Hepatocyte (in vitro differentiated cells): Measurements from ENCODE around the gene GRM3. TPM values are rescaled to one million over a fixed set of nuclear protein-coding genes. Genes with fewer than 3 reads are reported as not detected.

Experiments used
- DNase-seq: peaks from one replicate; pipeline ENCODE4 v3.0.0-alpha.2; 2016; ENCODE audit warnings: low spot score
- H2AFZ ChIP-seq: fragments of 200-600 bp; sonication (generic); 2 replicates; pipeline ENCODE4 v1.6.0; 2016; ENCODE audit warnings: antibody characterized with exemption, mild to moderate bottlenecking
- H3K27ac ChIP-seq: fragments of 200-600 bp; sonication (generic); 2 replicates; pipeline ENCODE4 v1.5.1; 2016; ENCODE audit warnings: mild to moderate bottlenecking
- H3K27me3 ChIP-seq: fragments of 200-600 bp; sonication (generic); 2 replicates; pipeline ENCODE4 v1.6.1; 2016
- H3K36me3 ChIP-seq: fragments of 200-600 bp; sonication (generic); replicated peaks from 2 replicates; pipeline ENCODE4 v1.5.1; 2016; ENCODE audit warnings: low read depth; ENCODE audit not compliant: insufficient read depth
- H3K4me1 ChIP-seq: fragments of 200-600 bp; sonication (generic); 2 replicates; pipeline ENCODE4 v1.5.1; 2016; ENCODE audit warnings: mild to moderate bottlenecking, moderate library complexity; ENCODE audit not compliant: insufficient read depth
- H3K4me2 ChIP-seq: fragments of 200-600 bp; sonication (generic); 2 replicates; pipeline ENCODE4 v1.6.0; 2016
- H3K4me3 ChIP-seq: fragments of 200-600 bp; sonication (generic); 2 replicates; pipeline ENCODE4 v1.5.1; 2016; ENCODE audit warnings: mild to moderate bottlenecking
- H3K79me2 ChIP-seq: fragments of 200-600 bp; sonication (generic); 2 replicates; pipeline ENCODE4 v1.6.0; 2017; ENCODE audit warnings: mild to moderate bottlenecking
- H3K9me2 ChIP-seq: fragments of 200-600 bp; sonication (generic); replicated peaks from 2 replicates; pipeline ENCODE4 v1.6.0; 2017; ENCODE audit warnings: mild to moderate bottlenecking; ENCODE audit not compliant: insufficient read depth
- H3K9me3 ChIP-seq: fragments of 200-600 bp; sonication (generic); 2 replicates; pipeline ENCODE4 v1.5.1; 2016; ENCODE audit warnings: low read depth, mild to moderate bottlenecking
- H4K20me1 ChIP-seq: fragments of 200-600 bp; sonication (generic); 2 replicates; pipeline ENCODE4 v1.6.0; 2016; ENCODE audit warnings: mild to moderate bottlenecking; ENCODE audit not compliant: insufficient read depth, poor library complexity, severe bottlenecking
- EZH2 ChIP-seq: fragments of 200-600 bp; sonication (generic); IDR thresholded peaks from 2 replicates; pipeline ENCODE4 v1.6.1; 2016; ENCODE audit warnings: antibody characterized with exemption, mild to moderate bottlenecking, borderline replicate concordance
- EZH2phosphoT487 ChIP-seq: fragments of 200-600 bp; sonication (generic); IDR thresholded peaks from one replicate; pipeline ENCODE4 v1.6.1; 2018; ENCODE audit warnings: antibody characterized with exemption, mild to moderate bottlenecking, low read depth, moderate library complexity; ENCODE audit not compliant: unreplicated experiment, severe bottlenecking
- whole genome bisulfite sequencing: methylation state at CpG from one replicate; pipeline ENCODE4 v1.1.6; 2016; ENCODE audit warnings: low lambda C conversion rate; ENCODE audit errors: missing lambda C conversion rate; 5-methylcytosine and 5-hydroxymethylcytosine counted together
- polyA plus RNA-seq: library from polyadenylated mRNA; unstranded; fragments of >200 nt; fragmentation: Nextera tagmentation; extraction: Ambion mirVana; gene quantifications from 2 replicates; pipeline ENCODE4 v1.2.1, GENCODE V29; 2016
- total RNA-seq: library from RNA; depleted of rRNA; stranded (reverse); fragments of >200 nt; gene quantifications from 2 replicates; pipeline ENCODE4 v1.2.3, GENCODE V29; 2014
- TF ChIP-seq, protein P1 (sequence below): fragments of 200-600 bp; sonication (generic); IDR thresholded peaks from 2 replicates; pipeline ENCODE4 v1.5.1; 2016; ENCODE audit warnings: antibody characterized with exemption, mild to moderate bottlenecking; ENCODE audit not compliant: poor library complexity

Gene GRM3
- total and polyA plus RNA-seq, 2 experiments from 2014 or later, result 0.03 to 0.07 TPM

- 86% methylated on average over 4 of the region's 4 CpGs for WGBS
- H3K79me2 ChIP-seq, result no peaks in the 10 kb centered on the region
- no peak overlapping the region for H3K4me3 ChIP-seq
- H3K9me2 ChIP-seq, result no peaks in the 10 kb centered on the region
- no peak overlapping the region for H3K27ac ChIP-seq
- DNase-seq, result no peak
- H3K27me3 ChIP-seq, result no peaks in the 10 kb centered on the region
- no peaks in the 10 kb centered on the region for H3K4me1 ChIP-seq
- no peak overlapping the region for H3K4me2 ChIP-seq
- H4K20me1 ChIP-seq, result no peaks in the 10 kb centered on the region
- H3K36me3 ChIP-seq, result no peaks in the 10 kb centered on the region
- H3K9me3 ChIP-seq, result no peaks in the 10 kb centered on the region
- TF ChIP-seq, protein P1, sequence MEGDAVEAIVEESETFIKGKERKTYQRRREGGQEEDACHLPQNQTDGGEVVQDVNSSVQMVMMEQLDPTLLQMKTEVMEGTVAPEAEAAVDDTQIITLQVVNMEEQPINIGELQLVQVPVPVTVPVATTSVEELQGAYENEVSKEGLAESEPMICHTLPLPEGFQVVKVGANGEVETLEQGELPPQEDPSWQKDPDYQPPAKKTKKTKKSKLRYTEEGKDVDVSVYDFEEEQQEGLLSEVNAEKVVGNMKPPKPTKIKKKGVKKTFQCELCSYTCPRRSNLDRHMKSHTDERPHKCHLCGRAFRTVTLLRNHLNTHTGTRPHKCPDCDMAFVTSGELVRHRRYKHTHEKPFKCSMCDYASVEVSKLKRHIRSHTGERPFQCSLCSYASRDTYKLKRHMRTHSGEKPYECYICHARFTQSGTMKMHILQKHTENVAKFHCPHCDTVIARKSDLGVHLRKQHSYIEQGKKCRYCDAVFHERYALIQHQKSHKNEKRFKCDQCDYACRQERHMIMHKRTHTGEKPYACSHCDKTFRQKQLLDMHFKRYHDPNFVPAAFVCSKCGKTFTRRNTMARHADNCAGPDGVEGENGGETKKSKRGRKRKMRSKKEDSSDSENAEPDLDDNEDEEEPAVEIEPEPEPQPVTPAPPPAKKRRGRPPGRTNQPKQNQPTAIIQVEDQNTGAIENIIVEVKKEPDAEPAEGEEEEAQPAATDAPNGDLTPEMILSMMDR, result no peak
- TF ChIP-seq EZH2phosphoT487 (no peak), EZH2 (no peak)
- H2AFZ ChIP-seq, result no peak overlapping the region
These were observed 90.1 kb downstream of the GRM3 start for GRCh38 chr7:86733783-86734182.

DNA sequence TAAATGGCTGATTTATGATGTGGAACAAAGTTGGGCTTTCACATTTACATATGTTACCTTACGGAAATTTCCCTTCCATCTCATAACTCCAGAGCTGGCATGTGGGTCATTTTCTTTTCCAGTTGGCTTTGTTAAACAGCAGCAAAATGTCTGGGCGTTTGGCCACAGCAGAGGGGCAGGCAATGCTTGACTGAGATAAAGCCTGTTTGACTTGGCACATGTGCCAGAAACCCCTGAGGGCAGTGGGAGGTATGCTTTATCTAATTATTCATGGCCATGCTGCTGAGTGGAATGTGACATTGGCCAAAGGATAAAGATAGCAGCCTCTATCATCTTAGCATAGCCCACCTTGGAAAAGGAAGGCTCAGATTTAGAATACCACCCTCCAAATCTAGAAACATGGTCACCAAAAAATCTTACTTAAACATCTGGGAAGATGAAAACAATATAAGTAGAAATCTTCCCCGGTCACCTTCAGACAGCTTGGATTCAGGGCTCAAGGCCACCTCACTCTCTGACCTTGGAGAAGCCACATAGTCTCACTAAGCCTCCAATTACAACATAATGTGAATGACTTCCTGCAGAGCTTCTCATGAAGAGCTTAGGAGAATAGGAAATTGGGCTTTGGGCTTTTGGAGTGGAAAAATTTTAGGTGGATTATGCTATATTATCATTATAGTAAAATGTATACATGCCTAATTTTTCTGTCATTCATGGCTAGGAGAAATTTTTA is 101.5 kb downstream of the GRM3 start:
- 78% methylated on average over 3 of the region's 3 CpGs for WGBS

DNA sequence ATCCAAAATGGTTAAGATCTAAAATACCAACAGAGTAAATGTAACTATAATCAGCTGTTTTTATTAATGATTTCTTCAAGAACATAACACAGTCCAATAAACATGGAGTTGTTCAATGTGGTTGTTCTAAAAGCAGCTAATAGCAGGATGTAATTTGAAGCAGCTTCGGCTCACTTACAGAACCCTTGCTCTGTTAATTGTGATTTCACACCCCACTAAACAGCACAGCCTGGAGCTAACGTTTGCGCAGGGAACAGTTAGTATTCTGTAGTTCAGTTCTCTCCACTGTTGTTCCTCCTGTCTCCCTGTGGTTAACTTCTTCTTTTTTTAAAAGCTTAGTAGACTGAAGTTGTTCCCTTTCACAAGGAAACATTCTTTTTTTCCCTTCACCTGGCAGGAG is 104.0 kb downstream of the GRM3 start:
- H3K9me3 ChIP-seq, result no peaks in the 10 kb centered on the region
- H2AFZ ChIP-seq, result no peak overlapping the region
- no peaks in the 10 kb centered on the region for H3K9me2 ChIP-seq
- H3K27me3 ChIP-seq, result no peaks in the 10 kb centered on the region
- 42% methylated on average over 3 of the region's 3 CpGs for WGBS
- H3K36me3 ChIP-seq, result no peaks in the 10 kb centered on the region
- TF ChIP-seq, protein P1, result no peak
- TF ChIP-seq EZH2 (no peak), EZH2phosphoT487 (no peak)
- no peaks in the 10 kb centered on the region for H3K79me2 ChIP-seq
- H4K20me1 ChIP-seq, result no peaks in the 10 kb centered on the region
- H3K27ac ChIP-seq, result no peak overlapping the region
- no peak overlapping the region for H3K4me2 ChIP-seq
- no peaks in the 10 kb centered on the region for H3K4me1 ChIP-seq
- no peak overlapping the region for H3K4me3 ChIP-seq
- no peak for DNase-seq

More for the DNA sequence above, 101.5 kb downstream of the GRM3 start:
- no peak for TF ChIP-seq EZH2phosphoT487
- Histone ChIP-seq H3K27me3 (no peaks in the 10 kb centered on the region), H3K4me2 (no peak overlapping the region), H3K9me3 (no peaks in the 10 kb centered on the region), H3K4me1 (no peaks in the 10 kb centered on the region), H3K9me2 (no peaks in the 10 kb centered on the region), H3K36me3 (no peaks in the 10 kb centered on the region), H4K20me1 (no peaks in the 10 kb centered on the region), H3K79me2 (no peaks in the 10 kb centered on the region), H2AFZ (no peak overlapping the region), H3K4me3 (no peak overlapping the region), H3K27ac (no peak overlapping the region)
- DNase-seq, result no peak

DNA sequence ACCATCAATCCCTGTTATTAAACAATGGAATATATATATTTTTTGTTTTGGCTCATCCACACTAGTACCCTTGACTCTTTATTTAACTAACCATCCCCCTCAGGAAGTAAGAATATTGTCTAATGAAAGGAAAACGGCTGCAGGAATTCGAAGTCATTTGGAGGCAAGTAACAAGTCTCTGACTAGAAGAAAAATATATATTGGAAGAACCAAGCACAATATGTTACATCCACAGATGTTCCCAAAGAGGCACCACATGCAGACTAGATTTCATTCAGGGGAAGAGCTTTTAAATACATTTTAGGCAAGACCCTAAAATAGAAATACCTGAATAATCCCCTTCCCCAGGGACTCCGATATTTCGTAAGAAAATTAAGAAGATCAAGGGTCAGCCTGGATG is 104.5 kb downstream of the GRM3 start:
- WGBS, result 71% methylated on average over 4 of the region's 4 CpGs
- TF ChIP-seq EZH2phosphoT487 (no peak), EZH2 (no peak)
- TF ChIP-seq, protein P1, result no peak
- no peak overlapping the region for H2AFZ ChIP-seq

More for the DNA sequence above, 104.5 kb downstream of the GRM3 start:
- Histone ChIP-seq H3K36me3 (no peaks in the 10 kb centered on the region), H3K79me2 (no peaks in the 10 kb centered on the region), H3K4me3 (no peak overlapping the region), H3K4me1 (no peaks in the 10 kb centered on the region), H3K9me2 (no peaks in the 10 kb centered on the region), H4K20me1 (no peaks in the 10 kb centered on the region), H3K4me2 (no peak overlapping the region), H3K27me3 (no peaks in the 10 kb centered on the region), H3K9me3 (no peaks in the 10 kb centered on the region), H3K27ac (no peak overlapping the region)
- DNase-seq, result no peak
